ENCODE results near the gene SMAD7.

SMAD7 gene

DNA sequence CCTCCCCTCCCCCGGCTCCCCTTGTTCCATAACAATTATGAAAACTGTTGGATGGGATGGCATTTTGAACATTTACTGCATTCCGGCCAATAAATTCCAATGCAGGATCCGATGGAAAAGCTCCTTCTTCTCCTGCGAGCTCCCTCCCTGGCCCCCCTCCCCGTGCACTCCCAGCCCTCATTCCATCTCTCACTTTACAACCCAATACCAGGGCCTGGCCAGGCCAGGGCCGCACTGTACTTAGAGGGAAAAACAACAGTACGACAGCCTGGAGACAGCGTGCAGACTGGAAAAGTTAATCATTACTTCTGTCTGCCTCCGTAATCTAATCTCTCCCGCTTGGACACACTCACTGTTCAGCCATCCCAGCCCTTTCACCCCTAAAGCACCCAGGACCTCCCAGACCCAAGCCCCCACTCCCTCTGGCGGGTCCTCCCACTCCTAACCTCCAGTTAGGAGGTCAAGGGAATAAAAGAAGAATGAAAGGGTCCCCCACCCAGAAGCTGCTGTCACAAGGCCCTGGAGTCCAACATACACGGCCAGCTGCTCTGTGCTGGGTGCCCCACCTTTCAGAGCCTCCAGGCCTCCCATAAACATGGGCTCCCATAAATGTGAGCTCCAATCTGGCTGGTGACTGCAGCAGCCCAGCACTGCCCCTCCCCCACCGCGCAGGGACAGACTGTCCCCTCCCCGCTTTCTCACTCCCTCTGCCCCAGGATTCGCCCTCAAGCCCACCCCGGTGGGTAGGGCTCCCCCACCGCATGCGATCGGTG lies 20.6 kb downstream of the SMAD7 start:
- no peak for DNase-seq (ENCODE audit: low spot score)

DNA sequence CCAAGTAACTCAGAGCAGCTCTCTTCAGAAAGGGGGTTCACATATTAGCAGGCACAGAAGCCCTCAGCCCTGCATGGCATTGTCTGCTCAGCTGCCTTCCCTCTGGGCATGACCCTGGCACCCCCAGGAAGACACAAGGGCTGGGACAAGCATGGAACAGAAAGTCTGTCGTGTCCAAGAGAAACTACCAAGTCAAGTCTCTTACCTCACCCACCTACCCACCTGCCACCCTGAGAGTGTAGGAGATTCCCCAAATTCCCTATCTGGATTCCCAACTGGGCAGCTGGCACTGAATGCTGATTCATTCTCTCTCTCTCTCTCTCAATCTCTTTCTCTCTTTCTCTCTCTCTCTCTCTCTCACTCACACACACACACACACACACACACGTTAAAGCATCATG lies 21.6 kb downstream of the SMAD7 start:
- no peak for DNase-seq (ENCODE audit: low spot score)

DNA sequence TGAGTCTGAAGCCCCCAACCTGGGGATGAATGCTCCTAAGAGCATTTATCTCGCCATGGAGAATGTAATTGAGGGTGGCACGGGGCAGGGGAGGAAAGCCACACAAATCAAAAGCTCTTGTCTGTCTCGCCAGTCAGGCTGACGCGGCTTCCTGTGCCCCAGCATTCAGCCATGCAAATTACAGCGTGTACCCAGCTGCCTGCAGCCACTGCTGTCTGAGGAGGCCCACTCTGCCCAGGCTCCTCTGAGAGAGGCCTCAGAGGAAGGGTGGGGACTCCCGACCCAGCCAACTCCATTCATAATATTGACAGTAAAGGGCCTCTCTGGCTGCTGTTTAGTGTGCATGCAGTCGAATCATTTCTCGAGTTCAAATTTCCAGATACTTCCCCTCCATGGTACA lies 22.0 kb downstream of the SMAD7 start:
- no peak for DNase-seq (ENCODE audit: low spot score)

DNA sequence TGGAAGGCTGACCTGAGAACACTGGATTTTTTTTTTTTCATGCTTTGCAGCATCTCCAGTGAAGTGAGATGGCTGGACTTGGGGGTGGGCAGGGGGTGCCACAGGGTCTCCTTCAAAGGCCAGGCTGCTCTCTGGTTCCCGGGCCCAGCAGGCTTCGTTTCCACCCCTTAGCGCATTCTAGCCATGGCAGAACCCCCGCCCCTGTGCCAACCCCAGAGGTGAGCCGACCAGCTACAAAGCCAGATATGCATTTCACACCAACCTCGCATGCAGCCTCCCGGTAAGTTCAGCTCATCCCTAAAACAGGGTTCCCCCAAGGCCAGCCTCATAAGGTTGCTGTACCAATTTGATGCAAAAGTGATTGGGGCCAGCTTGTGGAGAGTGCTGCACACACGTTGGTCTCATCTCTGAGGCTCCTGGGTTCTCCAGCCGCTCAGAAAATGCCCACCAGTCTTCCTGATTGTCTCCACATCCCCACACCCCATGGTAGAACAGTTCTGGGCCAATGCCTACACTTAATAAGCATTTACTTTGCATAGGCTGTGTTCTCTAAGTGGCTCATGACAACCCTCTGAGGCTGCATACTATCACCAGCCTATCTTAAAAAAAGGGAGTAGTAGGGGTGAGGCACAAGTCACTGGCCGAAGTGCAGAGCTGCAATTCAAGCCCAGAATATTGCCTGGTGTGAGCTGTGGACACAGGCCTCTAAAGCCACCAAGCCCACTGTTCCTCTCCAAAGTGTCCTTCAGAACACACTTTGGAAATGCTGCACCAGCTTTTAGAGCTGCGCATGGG lies 23.3 kb downstream of the SMAD7 start:
- DNase-seq (ENCODE audit: low spot score) = no peak

DNA sequence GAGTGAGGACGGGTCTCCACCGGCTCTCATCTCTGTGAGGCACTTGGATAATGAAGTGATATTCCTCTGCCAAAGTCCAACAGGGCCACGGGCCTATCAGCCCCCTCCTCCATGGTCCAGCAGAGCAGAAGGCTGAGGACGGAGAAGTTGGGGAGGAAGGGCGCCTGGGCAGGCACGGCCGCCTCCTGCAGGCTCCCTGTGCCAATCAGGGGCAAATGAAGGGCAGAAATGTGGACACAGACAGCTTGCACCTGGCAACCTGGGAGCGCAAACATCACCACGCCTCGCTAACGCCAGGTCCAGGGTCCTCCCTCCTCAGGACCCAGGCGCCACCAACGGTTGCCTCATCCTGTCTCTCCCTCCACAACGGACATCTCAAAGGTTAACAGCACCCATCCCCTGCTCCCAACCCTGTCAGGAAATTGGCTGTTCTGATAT lies 24.3 kb downstream of the SMAD7 start:
- no peak for DNase-seq (ENCODE audit: low spot score)

DNA sequence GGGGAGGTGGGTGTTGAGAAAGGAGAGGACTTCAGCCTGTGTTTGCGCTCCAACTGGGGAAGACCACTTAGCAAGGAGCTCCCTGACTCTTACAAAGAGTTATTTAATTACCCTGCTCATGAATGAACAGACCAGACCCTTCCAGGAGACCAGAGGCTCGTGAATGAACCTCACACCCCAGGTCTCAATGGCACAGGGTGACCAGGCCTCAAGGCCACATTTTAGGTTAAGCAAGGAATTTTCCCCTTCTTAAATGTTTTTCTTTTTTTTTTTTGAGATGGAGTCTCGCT lies 25.3 kb downstream of the SMAD7 start:
- no peak for DNase-seq (ENCODE audit: low spot score)

DNA sequence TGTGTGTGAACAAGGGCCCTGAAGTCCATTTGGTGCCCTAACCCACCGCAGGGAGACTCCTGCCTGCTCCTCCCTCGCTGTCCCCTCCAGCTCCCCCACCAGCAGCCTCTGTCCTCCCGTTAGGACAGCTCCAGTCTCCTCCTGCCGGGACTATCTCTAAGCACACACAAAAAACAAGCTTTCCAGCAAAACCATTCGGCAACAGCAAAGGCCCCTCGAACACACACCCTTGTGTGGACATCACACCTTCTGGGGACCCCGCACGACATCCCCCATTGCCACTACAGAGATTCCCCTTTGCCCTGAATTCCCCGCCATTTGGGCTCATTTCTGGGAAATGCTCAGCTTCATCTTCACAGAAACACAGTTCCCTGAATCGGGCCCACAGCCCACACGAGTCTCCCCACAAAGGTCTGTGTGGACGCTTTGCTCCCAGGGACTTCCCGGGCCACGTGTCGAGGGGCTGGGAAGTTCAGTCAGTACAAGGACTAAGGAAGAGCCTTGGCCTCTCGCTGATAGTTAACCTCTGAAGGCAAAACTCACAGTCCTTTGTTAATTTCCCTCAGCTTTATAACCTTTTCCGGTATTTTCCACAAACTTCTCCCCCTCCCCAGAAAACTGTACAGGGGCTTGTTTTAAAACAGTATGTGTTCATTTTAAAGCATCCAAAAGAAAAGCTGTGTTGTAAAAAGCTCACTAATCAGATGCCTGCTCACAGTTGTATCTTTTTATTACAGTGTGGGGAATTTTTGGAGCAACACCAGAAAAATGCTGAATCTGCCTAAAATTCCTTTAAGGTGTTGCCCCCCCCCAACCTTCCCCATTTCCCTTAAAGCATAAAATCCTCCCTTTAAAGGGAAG lies 25.9 kb downstream of the SMAD7 start:
- DNase-seq (ENCODE audit: low spot score) = no peak

DNA sequence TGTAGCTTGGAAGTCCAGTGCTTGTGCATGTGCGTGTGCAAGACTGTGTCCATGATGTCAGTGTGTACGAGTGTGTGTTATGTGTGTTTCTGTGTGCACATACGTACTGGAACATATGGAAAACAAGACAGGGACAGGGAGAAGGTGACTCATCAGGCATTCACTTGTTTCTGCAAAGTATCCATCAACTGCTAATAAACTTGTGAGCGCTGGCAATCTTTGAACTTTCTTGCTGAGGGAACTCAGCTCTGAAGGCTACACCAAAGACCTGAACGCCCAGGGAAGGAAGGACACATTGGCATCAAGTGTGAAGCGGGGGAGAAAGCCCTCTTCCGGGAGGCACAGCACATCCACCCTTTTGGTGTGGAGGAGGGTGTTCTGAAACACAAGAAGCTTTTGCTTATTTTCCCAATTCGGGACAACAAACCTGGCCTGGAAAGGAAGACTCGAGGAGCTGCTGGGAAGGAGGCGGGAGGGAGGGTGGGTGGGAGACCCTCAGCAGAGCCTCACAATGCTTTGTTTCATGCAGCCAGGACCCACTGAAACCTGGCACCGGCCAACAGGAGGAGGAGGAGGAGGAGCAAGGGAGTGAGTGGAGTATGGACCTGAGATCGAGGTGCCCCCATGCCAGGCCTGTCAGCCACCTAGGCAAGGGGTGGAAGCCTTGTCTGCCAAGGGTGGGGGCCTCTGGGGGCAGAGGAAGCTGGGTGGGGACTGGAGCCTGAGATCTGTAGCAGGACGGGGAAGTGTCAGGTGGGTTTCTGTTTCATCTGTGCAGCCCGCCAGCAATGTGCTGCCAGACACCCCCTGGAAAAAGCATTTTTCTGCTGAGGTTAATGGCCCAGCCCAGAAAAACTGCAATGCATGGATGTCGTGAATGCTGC lies 26.8 kb downstream of the SMAD7 start:
- no peak for DNase-seq (ENCODE audit: low spot score)

DNA sequence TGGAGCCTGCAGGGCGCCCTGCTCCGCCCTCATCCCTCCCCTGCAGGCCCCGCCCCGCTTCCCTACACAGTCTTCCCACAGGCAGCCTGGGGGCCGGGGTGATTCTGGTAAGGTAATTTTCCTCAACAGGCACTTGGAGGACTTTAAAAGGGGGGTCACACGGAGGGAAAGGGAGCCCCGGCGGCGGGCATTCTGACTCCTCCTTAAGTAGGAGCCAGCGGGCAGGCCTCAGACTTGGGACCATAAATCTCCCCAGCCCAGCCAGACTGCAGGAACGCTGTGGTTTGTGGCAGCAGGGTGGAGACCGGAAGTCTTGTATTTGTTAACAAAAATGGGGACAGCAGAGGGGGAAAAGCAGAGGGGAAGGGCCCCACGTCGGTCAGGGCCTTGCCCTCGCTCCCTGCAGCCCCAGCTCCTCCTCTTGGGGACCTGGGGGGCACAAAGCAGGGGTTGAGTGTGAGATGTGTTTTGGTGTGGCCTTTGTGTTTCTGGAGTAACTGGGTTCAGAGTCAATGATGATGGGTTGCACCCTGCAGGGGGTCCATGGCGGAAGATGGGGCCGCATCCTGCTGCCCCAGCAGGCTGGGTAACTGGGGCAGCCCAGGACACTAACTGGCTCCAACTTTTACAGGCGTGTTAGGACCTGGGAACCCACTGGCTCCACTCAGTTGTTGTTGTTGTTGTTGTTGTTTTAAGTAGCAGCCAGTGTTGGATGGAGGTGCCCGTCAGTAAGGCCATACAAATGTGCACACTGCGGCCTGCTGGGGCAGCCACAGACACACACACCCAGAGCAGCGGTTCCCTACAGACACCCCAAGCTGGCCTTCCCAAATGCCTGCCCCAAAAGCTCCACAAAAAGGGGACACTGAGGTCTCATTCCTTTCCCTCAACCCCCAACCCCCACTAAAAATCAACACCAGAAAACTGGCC lies 27.7 kb downstream of the SMAD7 start:
- DNase-seq (ENCODE audit: low spot score) = no peak

DNA sequence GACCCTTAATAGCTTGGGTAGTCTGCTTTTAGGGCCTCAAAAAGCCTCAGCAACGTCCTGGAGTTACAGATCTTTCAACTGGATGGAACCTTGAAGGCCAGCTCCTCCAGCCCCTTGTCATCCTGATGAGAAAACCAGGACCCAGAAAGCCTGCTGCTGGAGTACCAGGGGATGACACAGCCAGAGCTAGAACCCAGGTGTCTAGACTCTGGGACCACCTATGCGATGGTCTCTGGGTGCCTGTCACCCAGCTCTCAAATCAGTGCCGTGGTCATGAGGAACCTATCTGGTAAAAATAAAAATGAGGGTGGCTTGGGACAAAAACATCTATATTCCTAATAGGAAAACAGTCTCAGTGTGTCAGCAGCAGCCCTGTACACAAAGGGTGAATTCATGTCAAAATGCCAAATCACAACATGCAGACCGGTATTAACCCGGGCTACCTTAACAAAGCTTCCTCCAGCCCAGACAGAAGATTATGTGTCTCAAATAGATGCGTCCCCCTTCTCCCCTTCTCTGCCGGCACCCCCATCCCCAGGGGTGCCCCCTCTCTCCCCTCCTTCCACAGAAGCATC lies 28.5 kb downstream of the SMAD7 start:
- DNase-seq (ENCODE audit: low spot score) = no peak

DNA sequence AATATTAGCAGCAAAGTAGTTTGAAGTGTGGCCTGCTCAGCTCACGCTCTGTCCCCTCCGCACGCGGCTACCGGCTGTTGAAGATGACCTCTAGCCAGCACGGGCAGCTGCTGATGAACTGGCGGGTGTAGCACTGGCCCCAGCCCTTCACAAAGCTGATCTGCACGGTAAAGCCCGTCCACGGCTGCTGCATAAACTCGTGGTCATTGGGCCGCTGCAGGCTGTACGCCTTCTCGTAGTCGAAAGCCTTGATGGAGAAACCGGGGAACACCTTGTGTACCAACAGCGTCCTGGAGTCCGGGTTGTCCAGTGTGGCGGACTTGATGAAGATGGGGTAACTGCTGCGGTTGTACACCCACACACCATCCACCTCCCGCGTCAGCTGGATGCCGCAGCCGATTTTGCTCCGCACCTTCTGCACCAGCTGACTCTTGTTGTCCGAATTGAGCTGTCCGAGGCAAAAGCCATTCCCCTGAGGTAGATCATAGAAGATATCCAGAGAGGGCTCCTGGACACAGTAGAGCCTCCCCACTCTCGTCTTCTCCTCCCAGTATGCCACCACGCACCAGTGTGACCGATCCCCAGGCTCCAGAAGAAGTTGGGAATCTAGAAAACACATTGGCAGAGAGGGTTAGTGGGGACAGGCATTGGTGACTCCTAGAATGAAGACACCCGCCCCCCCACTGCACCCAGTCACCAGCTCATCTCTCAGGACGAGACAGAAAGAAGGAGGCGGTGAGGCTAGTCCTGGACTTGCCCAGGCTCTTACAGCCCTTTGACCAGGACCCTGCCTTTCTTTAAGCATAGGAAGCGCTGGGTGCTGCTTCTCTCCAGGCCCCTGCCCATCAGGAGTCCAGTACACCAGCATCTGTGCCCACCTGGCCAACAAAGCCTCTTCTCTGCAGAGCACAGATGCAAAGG lies 29.2 kb downstream of the SMAD7 start:
- DNase-seq (ENCODE audit: low spot score) = no peak

DNA sequence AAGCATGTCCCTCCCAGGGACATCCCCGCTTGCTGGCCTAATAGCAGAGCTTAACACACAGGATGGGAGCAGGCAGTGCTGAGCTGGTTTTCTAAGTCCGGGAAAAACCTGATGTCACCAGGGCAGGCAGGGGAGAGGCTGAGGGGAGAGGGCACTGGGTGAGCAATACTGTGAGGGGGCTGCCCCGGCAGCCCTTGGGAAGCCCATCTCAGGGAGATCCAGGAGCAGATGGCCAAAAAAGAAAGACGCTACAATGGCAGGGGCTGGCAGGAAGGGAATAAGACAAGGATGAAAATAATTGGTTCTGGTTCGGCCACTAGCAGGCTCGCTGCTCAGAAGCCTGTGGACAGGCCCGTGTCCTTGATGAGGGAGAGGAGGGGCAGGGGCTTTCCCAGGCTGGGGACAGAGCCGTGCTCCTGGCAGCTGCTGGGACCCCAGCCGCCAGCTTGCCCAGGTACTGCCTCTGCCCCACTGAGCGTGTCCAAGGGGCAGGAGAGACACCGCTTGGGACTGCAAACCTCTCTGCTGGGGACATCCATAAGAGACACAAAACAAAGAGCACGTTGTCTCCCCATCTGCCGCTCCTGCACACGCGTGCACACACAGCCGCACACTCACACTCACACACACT lies 30.2 kb downstream of the SMAD7 start:
- DNase-seq (ENCODE audit: low spot score) = no peak

DNA sequence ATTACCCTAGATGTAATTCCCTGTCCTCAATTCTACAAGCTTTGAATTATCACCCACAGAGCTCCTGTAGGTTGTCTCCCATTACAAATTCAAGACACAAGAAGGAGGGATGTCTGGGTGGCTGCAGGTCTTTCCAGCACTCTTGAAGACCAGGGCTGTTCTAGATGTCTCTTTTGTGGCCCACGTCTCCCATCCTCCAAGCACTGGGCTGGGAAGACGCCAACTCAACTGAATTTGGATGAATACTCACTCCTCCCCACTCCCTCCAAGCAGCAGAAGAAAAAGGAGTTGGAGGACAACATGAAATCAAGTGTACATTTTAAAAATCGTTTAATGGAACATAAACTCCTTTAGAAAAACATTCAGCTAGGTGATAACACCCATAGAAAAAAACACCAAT lies 31.2 kb downstream of the SMAD7 start:
- DNase-seq (ENCODE audit: low spot score) = no peak

DNA sequence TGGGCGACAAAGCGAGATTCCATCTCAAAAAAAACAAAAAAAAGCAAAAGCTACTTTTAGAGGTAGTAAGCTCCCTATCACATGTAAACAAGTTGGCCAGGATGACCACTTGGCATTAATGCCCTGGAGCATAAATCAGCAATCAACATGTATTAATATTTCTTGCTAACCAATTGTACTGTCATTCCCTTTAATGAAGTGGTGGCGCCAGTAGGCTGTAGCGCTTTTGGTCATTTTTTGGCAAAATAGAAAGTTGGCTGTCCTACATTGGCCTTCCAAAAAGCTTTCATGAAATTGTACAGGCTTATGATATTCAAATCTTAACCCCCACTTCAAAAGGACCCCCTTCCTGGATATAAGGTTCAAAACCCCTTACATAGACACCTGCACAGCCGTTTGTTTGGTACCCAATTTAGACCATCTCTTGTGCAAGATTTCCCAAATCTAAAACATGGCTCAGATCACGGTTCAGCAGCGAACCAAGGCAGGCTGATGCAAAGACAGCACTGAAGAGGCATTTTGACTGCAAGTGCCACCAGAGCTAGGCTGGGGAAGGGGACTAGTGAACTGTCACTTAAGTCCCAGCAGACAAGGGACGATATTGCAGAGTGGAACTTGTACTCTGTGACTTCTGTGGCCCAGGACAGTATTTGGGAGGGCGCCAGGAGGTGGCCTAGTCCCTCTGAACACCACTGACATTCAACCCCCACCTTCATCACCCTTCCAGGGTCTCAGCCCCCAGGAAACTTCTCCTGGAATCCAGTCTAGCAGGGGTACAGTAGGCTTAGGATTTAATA lies 31.9 kb downstream of the SMAD7 start:
- DNase-seq (ENCODE audit: low spot score) = no peak

DNA sequence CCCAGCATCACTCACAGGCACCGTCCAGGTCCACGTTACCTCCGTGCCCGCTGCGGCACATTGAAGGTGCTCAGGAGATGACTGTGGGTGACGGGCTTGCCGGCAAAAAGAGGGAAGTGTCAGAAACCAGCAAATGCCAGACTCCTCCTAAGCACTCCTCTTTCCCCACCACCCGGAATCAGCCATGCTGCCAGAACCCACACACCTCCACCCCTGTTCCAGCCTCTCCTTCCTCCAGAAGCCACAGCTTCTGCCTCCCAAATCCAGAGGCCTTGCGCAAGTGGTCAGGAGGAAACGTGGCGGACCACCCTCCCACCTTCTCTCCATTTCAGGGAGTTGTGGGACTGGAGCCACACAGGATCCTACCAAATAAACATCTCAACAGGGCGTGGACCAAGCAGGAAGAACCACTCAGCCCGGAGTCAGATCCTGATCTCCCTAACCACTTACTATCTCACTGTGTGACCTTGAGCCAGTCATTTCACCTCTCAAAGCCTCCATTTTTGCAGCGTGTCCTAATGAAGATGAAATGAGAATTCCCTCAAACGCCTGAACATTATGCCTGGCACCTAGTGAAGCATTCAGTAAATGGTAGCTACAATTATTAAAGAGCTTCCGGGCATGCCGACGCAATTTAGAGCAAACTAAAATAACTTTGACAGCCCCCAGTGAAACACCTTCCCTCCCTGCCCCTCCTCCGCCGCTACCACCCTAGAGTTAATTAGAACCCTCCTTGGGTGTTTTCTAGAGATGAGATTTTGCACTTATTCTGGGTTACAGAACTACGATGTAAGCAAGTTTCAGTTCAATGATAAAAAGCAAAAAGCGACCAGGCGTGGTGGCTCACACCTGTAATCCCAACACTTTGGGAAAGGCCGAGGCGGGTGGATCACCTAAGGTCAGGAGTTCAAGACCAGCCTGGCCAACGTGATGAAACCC lies 32.9 kb downstream of the SMAD7 start:
- no peak for DNase-seq (ENCODE audit: low spot score)

DNA sequence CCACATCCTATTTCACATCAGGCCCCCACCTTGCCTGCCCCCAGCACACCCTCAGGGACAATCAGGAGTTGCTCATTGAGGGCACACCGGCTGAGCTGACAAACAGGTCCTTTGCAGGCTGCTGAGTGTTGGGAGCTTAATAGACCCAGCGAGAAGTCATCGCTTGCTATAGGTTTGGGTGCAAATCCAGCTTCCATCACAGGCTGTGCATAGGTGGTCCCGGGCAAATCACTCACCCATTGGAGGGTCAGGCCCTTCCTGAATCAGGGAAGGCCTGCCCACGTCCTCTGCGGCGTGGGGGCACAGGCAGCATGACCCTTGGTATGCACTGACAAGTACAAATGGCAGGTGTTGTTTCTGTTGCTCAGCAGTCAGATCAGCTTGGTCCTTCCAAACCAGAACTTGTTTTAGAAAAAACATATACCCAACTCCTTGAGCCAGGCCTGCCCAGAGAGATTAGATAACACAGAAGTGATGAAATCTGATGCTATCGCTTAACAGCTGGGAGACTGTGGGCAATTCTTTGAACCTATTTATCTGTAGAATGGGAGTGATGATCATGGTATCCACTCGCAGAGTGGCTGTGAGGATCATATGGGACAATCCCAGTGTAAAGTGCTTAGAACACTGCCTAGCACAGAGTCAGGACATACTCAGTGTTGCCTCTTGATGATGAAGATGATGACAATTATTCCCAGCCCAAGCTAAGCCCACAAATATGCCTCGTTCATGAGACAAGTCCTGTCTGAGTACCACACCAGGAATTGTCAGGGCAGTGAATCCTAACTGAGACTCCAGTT lies 34.9 kb downstream of the SMAD7 start:
- DNase-seq (ENCODE audit: low spot score) = no peak

All from RKO (cell line).